Endodermal cell (in vitro differentiated cells): ENCODE data around the gene KCNH4. TPM values are rescaled to one million over a fixed set of nuclear protein-coding genes. Genes with fewer than 3 reads are reported as not detected.

Experiments used
- DNase-seq: peaks from one replicate; pipeline ENCODE4 v3.0.0-alpha.2; 2017
- H3K27ac ChIP-seq: 2 replicates; pipeline ENCODE4 v1.5.1; 2013; ENCODE audit warnings: mild to moderate bottlenecking, low read depth, low read length, moderate library complexity
- H3K27me3 ChIP-seq: 2 replicates; pipeline ENCODE4 v1.6.1; 2013; ENCODE audit warnings: mild to moderate bottlenecking, low read length, moderate library complexity; ENCODE audit not compliant: insufficient read depth, control insufficient read depth, poor library complexity, severe bottlenecking
- H3K36me3 ChIP-seq: 2 replicates; pipeline ENCODE4 v1.7.0; 2013; ENCODE audit warnings: mild to moderate bottlenecking, low read length, moderate library complexity; ENCODE audit not compliant: control insufficient read depth, insufficient read depth
- H3K4me1 ChIP-seq: one replicate; pipeline ENCODE4 v1.7.0; 2013; ENCODE audit warnings: low read length; ENCODE audit not compliant: control insufficient read depth, insufficient read depth
- H3K4me3 ChIP-seq: 2 replicates; pipeline ENCODE4 v1.5.1; 2013; ENCODE audit warnings: mild to moderate bottlenecking, low read length, moderate library complexity
- H3K9ac ChIP-seq: 2 replicates; pipeline ENCODE4 v1.6.1; 2013; ENCODE audit warnings: mild to moderate bottlenecking, low read length, moderate library complexity; ENCODE audit not compliant: poor library complexity, severe bottlenecking; ENCODE audit errors: extremely low read depth
- H3K9me3 ChIP-seq: 2 replicates; pipeline ENCODE4 v1.6.1; 2013; ENCODE audit warnings: mild to moderate bottlenecking, low read length, moderate library complexity; ENCODE audit not compliant: control insufficient read depth
- H3K27ac Mint-ChIP-seq: 2 replicates; pipeline ENCODE4 v1.8.0; 2020; ENCODE audit warnings: mixed read lengths
- H3K27me3 Mint-ChIP-seq: 2 replicates; pipeline ENCODE4 v1.8.0; 2021; ENCODE audit warnings: mild to moderate bottlenecking, mixed read lengths; ENCODE audit not compliant: insufficient read depth
- H3K36me3 Mint-ChIP-seq: 2 replicates; pipeline ENCODE4 v1.8.0; 2020; ENCODE audit warnings: low read depth, mixed read lengths
- H3K4me1 Mint-ChIP-seq: 2 replicates; pipeline ENCODE4 v1.8.0; 2020; ENCODE audit warnings: mixed read lengths
- H3K4me3 Mint-ChIP-seq: 2 replicates; pipeline ENCODE4 v1.8.0; 2020; ENCODE audit warnings: mild to moderate bottlenecking, moderate library complexity, mixed read lengths
- H3K9me3 Mint-ChIP-seq: 2 replicates; pipeline ENCODE4 v1.8.0; 2020; ENCODE audit warnings: mild to moderate bottlenecking, mixed read lengths
- WGBS, 2 experiments: methylation state at CpG; one replicate each; pipeline versions ENCODE4 v1.1.5 to v1.1.7; 2013; ENCODE audit warnings: missing lambda C conversion rate in 2 of 2, mixed read lengths in 1 of 2; ENCODE audit not compliant: insufficient coverage in 1 of 2, insufficient read length in 1 of 2; 5-methylcytosine and 5-hydroxymethylcytosine counted together
- total RNA-seq, 2 donors: library from RNA; stranded (reverse); fragmentation: NEBNext Ultra II Directional in 1 of 2; extraction: Animal tissue kit (Norgen Biotek cat#: 25700) in 1 of 2; gene quantifications; 2 replicates in 1 of 2; 3 replicates in 1 of 2; pipeline ENCODE4 v1.2.1, GENCODE V29; 2021
- TF ChIP-seq, protein P1 (sequence below): fragments of 200-600 bp; sonication (generic); conservative IDR thresholded peaks from 2 replicates; pipeline ENCODE4 v1.5.0; 2021; ENCODE audit warnings: antibody characterized with exemption, mild to moderate bottlenecking

KCNH4 gene
- total RNA-seq, 2 donors from 2014 or later = not detected

- Histone ChIP-seq H3K4me1 (no peaks in the 10 kb centered on the region), H3K9ac (no peak overlapping the region), H3K4me3 (no peak overlapping the region), H3K27ac (no peak overlapping the region), H3K9me3 (no peaks in the 10 kb centered on the region), H3K27me3 (no peaks in the 10 kb centered on the region), H3K36me3 (no peaks in the 10 kb centered on the region)
- H3K4me1 Mint-ChIP-seq = peaks cover 4% of the 10 kb centered on the region
- H3K9me3 Mint-ChIP-seq = no peaks in the 10 kb centered on the region
- peak; percentile 50 for DNase-seq
- H3K27ac Mint-ChIP-seq = no peak overlapping the region
- no peak overlapping the region for H3K4me3 Mint-ChIP-seq
- no peaks in the 10 kb centered on the region for H3K36me3 Mint-ChIP-seq
- 92 to 96% methylated on average over 10 to 16 of the region's 17 CpGs for WGBS, 2 experiments
- TF ChIP-seq, protein P1, sequence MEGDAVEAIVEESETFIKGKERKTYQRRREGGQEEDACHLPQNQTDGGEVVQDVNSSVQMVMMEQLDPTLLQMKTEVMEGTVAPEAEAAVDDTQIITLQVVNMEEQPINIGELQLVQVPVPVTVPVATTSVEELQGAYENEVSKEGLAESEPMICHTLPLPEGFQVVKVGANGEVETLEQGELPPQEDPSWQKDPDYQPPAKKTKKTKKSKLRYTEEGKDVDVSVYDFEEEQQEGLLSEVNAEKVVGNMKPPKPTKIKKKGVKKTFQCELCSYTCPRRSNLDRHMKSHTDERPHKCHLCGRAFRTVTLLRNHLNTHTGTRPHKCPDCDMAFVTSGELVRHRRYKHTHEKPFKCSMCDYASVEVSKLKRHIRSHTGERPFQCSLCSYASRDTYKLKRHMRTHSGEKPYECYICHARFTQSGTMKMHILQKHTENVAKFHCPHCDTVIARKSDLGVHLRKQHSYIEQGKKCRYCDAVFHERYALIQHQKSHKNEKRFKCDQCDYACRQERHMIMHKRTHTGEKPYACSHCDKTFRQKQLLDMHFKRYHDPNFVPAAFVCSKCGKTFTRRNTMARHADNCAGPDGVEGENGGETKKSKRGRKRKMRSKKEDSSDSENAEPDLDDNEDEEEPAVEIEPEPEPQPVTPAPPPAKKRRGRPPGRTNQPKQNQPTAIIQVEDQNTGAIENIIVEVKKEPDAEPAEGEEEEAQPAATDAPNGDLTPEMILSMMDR = no peak
- H3K27me3 Mint-ChIP-seq = peaks cover 7% of the 10 kb centered on the region
Measured at GRCh38 chr17:42190491-42191274, 9.7 kb upstream of the KCNH4 start.

GRCh38 chr17:42189651-42189965, 8.7 kb upstream of the KCNH4 start:
- no peak for DNase-seq
- H3K4me1 ChIP-seq = peaks cover 4% of the 10 kb centered on the region
- peaks cover 17% of the 10 kb centered on the region for H3K27me3 Mint-ChIP-seq
- no peak overlapping the region for H3K4me3 ChIP-seq
- no peak overlapping the region for H3K27ac ChIP-seq
- no peaks in the 10 kb centered on the region for H3K9me3 ChIP-seq
- no peak overlapping the region for H3K9ac ChIP-seq
- 88 to 89% methylated on average over 6 to 11 of the region's 11 CpGs for WGBS, 2 experiments
- no peaks in the 10 kb centered on the region for H3K36me3 ChIP-seq
- H3K27ac Mint-ChIP-seq = no peak overlapping the region
- H3K36me3 Mint-ChIP-seq = no peaks in the 10 kb centered on the region
- H3K4me1 Mint-ChIP-seq = peaks cover 4% of the 10 kb centered on the region
- H3K9me3 Mint-ChIP-seq = no peaks in the 10 kb centered on the region
- TF ChIP-seq, protein P1 = no peak
- peaks cover 5% of the 10 kb centered on the region for H3K27me3 ChIP-seq
- H3K4me3 Mint-ChIP-seq = no peak overlapping the region

- Histone ChIP-seq H3K27me3 (peaks cover 9% of the 10 kb centered on the region), H3K36me3 (no peaks in the 10 kb centered on the region), H3K4me3 (no peak overlapping the region), H3K4me1 (peaks cover 4% of the 10 kb centered on the region), H3K9ac (no peak overlapping the region), H3K9me3 (no peaks in the 10 kb centered on the region), H3K27ac (no peak overlapping the region)
- no peaks in the 10 kb centered on the region for H3K36me3 Mint-ChIP-seq
- no peaks in the 10 kb centered on the region for H3K4me1 Mint-ChIP-seq
- H3K9me3 Mint-ChIP-seq = no peaks in the 10 kb centered on the region
- TF ChIP-seq, protein P1 = no peak
- no peak overlapping the region for H3K27ac Mint-ChIP-seq
- peak; percentile 55 for DNase-seq
- H3K27me3 Mint-ChIP-seq = peaks cover 22% of the 10 kb centered on the region
- no peak overlapping the region for H3K4me3 Mint-ChIP-seq
- WGBS, 2 experiments = 90 to 97% methylated on average over 10 to 19 of the region's 19 CpGs
Measured at GRCh38 chr17:42188749-42189650, 8.1 kb upstream of the KCNH4 start.
